Thymus (tissue), 11 donors: ENCODE measurements around the gene EXOC3L1. TPM values are rescaled to one million over a fixed set of nuclear protein-coding genes. Genes with fewer than 3 reads are reported as not detected.

Experiments
- DNase-seq, 9 donors: peaks; one replicate each; pipeline ENCODE4 v3.0.0-alpha.2; 2013; ENCODE audit warnings: low spot score in 9 of 9, low read depth in 6 of 9, missing footprints in 1 of 9
- H3K27ac ChIP-seq, 2 donors: one replicate each; pipeline ENCODE4 v1.5.1; 2013; ENCODE audit warnings: control low read depth in 1 of 2, low read depth in 1 of 2, low read length in 1 of 2, mild to moderate bottlenecking in 1 of 2, moderate library complexity in 1 of 2
- H3K27me3 ChIP-seq, 2 donors: one replicate each; pipeline ENCODE4 v1.5.1; 2013; ENCODE audit warnings: low read length in 1 of 2; ENCODE audit not compliant: control insufficient read depth in 2 of 2, insufficient read depth in 1 of 2
- H3K36me3 ChIP-seq, 2 donors: one replicate each; pipeline ENCODE4 v1.5.1; 2013; ENCODE audit warnings: low read length in 1 of 2, mild to moderate bottlenecking in 1 of 2, moderate library complexity in 1 of 2; ENCODE audit not compliant: control insufficient read depth in 2 of 2, insufficient read depth in 2 of 2
- H3K4me1 ChIP-seq, 2 donors: one replicate each; pipeline ENCODE4 v1.5.1; 2013; ENCODE audit warnings: low read length in 2 of 2; ENCODE audit not compliant: control insufficient read depth in 2 of 2, insufficient read depth in 2 of 2
- H3K4me3 ChIP-seq, 2 donors: one replicate each; pipeline ENCODE4 v1.5.1; 2013; ENCODE audit warnings: low read length in 2 of 2, control low read depth in 1 of 2, mild to moderate bottlenecking in 1 of 2
- H3K9me3 ChIP-seq, 2 donors: one replicate each; pipeline ENCODE4 v1.5.1; 2013; ENCODE audit warnings: low read length in 1 of 2, mild to moderate bottlenecking in 1 of 2; ENCODE audit not compliant: control insufficient read depth in 2 of 2, insufficient read depth in 1 of 2
- WGBS: extraction: QIAGEN DNeasy Blood & Tissue Kit; methylation state at CpG from one replicate; pipeline ENCODE4 v1.1.7; 2013; 5-methylcytosine and 5-hydroxymethylcytosine counted together
- polyA plus RNA-seq: library from polyadenylated mRNA; stranded (reverse); fragments of 200-250 nt; gene quantifications from one replicate; pipeline ENCODE4 v1.2.3, GENCODE V29; 2013
- total RNA-seq: library from RNA; stranded (reverse); fragments of 120-200 nt; gene quantifications from one replicate; pipeline ENCODE4 v1.2.4, GENCODE V29; 2013
- donor health status: healthy.

EXOC3L1 gene
- total and polyA plus RNA-seq, 2 donors: 0.57 to 2.2 TPM

DNA sequence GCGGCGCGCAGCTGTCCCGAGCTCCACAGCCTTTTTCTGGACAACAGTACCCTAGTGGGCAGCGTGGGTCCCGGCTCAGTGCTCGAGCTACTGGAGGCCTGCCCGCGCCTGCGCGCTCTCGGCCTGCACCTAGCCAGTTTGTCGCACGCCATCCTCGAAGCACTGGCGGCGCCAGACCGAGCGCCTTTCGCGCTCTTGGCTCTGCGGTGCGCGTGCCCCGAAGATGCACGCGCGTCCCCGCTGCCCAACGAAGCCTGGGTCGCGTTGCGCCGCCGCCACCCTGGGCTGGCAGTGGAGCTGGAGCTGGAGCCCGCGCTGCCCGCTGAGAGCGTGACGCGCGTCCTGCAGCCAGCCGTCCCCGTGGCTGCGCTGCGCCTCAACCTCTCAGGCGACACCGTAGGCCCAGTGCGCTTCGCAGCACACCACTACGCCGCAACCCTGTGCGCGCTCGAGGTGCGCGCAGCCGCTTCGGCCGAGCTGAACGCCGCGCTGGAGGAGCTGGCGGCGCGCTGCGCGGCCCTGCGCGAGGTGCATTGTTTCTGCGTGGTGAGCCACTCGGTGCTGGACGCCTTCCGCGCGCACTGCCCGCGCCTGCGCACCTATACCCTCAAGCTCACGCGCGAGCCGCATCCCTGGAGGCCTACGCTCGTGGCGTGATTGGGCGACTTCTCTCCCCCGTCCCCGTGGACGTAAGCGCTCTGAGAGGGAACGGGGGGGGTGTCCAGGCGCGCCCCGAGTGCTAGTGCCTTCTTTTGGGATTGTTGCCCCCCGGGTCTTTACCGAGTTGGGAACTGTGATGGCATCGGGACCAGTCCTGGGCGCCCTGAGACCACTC, 26.6 kb downstream of the EXOC3L1 start:
- DNase-seq: no peak
- Histone ChIP-seq H3K4me3 (peak overlapping the region in 1 of 2 donors; percentile 10), H3K9me3 (peaks cover 0 to 25% of the 10 kb centered on the region in 2 donors), H3K4me1 (peaks cover 17 to 52% of the 10 kb centered on the region in 2 donors), H3K27ac (no peak overlapping the region), H3K36me3 (peaks cover 0 to 3% of the 10 kb centered on the region in 2 donors), H3K27me3 (peaks cover 77 to 97% of the 10 kb centered on the region in 2 donors)
- WGBS: 2% methylated on average over 99 of the region's 99 CpGs

DNA sequence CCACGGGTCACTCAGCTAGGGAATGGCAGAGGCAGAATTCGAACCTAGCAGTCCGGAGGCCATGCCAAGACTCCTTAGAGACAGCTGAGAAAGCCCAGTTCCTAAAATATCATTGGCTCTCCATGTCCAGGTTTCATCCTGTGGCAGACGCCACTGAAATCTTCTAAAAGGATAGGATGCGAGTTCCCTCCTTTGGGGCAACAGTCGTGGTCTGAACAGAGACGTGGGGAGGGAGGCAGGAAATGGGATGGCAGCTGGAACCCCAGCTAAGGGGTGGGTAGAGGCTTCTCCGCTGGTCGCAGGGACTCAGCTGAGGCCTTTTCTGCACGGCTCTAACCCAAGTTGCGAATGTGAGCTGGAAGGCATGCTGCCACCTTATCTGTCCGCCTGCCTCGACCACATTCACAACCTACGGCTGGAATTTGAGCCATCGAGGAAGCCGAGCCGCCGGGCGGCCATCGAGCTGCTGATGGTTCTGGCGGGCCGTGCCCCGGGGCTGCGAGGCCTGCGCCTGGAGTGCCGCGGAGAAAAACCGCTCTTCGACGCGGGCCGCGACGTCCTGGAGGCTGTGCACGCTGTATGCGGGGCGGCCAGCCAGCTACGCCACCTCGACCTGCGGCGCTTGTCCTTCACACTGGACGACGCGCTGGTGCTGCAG, 27.3 kb downstream of the EXOC3L1 start:
- WGBS: 10% methylated on average over 44 of the region's 44 CpGs
- Histone ChIP-seq H3K27ac (no peak overlapping the region), H3K27me3 (peaks cover 70 to 96% of the 10 kb centered on the region in 2 donors), H3K9me3 (peaks cover 0 to 25% of the 10 kb centered on the region in 2 donors), H3K4me1 (peaks cover 19 to 57% of the 10 kb centered on the region in 2 donors), H3K36me3 (peaks cover 0 to 3% of the 10 kb centered on the region in 2 donors), H3K4me3 (peak overlapping the region in 1 of 2 donors; percentile 10)
- DNase-seq: no peak

DNA sequence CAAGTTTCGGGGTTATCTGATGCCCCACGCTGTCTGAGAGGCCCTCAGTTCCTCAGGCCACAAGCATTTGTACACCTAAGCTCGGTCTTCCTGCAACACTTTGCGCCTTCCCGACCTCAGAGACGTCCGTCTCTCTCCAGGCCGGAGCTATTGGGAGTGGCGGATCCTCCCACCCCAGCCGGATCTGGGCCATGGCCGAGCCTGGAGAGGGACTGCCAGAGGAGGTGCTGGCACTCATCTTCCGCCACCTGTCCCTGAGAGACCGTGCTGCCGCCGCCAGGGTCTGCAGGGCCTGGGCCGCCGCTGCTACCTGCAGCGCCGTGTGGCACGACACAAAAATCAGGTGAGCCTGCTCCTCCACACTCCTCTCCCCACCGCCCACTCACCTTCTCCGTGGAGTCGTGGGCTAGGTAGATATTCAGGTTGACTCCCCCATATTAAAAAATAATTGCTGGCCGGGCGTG, 28.3 kb downstream of the EXOC3L1 start:
- Histone ChIP-seq H3K27me3 (peaks cover 63 to 96% of the 10 kb centered on the region in 2 donors), H3K27ac (no peak overlapping the region), H3K36me3 (peaks cover 0 to 3% of the 10 kb centered on the region in 2 donors), H3K9me3 (peaks cover 0 to 21% of the 10 kb centered on the region in 2 donors), H3K4me3 (no peak overlapping the region), H3K4me1 (peaks cover 19 to 57% of the 10 kb centered on the region in 2 donors)
- no peak for DNase-seq
- 60% methylated on average over 25 of the region's 25 CpGs for WGBS

DNA sequence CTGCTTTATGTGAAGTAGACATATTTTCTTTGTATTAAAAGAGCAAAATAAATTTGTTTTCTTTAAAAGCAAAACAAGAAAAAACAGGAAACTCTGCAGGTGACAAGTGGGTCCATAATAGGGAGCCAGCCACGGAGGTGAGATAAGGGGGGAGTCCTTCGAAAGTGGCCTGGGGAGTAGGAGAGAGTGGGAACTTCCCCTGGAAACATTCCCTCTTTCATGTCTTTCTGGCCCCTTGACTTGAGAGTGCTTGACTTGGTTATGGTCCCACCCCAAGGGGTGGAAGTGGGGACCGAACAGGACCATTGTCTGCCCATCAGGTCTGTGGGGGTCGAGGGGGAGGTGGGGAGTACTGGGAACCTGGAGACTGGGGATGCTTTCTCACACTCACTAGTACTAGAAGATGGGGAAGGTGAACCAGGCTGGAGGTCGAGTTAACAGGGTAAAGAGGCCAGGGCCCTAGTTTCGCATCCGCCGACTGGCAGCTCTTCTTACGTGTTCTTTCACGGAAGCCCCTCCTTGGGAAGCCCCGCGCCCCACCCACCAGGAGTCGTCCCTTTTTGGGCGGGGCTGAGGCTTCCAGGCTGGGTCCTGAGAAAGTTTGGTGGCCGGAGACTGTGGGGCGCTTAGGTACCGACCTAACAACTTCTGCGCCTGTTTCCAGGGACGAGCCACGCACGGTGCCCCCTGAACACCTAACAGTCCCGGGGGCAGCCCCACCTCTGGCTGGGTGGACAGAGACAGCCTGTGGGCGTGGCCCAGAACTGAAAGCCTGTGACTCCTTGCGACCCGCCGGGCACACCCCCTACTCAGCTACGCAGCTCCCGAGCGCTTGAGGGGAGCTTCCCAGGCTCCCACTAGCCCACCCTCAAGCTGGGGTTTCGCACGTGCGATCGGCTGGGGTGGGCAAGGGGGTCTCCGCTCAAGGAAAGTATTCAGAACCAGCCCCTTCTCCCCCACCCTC, 31.0 kb downstream of the EXOC3L1 start:
- H3K9me3 ChIP-seq: peaks cover 0 to 16% of the 10 kb centered on the region in 2 donors
- H3K36me3 ChIP-seq: peaks cover 0 to 3% of the 10 kb centered on the region in 2 donors
- peaks cover 23 to 59% of the 10 kb centered on the region in 2 donors for H3K4me1 ChIP-seq
- H3K27ac ChIP-seq: peak overlapping the region; percentile 79 to 86
- 11% methylated on average over 34 of the region's 34 CpGs for WGBS
- peaks cover 54 to 96% of the 10 kb centered on the region in 2 donors for H3K27me3 ChIP-seq
- H3K4me3 ChIP-seq: peak overlapping the region; percentile 61 to 79
- DNase-seq: peak in 3 of 9 donors; percentile 43 to 77 (median 51)

DNA sequence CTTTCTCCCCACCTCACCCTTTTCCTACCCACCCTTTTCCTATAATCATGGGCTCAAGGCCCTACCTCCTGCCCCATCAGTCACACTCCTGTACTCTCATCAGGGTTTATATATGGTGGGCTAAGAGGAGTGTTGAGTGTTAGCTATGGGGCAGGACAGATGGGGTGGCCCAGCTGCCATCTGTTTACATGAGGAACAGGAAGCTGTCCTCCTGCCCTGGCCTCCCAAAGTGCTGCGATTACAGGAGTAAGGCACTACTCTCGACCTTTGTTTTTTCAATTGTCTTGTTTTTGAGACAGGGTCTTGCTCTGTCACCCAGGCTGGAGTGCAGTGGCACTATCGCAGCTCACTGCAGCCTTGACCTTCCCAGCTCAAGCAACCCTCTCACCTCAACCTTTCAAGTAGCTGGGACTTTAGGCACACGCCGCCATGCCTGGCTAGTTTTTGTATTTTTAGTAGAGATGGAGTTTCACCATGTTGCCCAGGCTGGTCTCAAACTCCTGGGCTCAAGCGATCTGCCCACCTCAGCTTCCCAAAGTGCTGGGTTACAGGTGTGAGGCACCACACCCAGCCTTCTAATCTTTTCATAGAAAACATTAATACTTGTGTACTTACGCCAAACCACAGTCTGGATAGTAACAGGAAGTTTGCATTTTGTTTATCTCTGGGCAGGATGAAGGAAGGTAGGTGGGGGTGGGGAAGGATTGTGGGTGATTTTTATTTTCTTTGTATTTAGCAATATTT, 31.9 kb downstream of the EXOC3L1 start:
- H3K36me3 ChIP-seq: peaks cover 0 to 3% of the 10 kb centered on the region in 2 donors
- 86% methylated on average over 7 of the region's 7 CpGs for WGBS
- peaks cover 0 to 14% of the 10 kb centered on the region in 2 donors for H3K9me3 ChIP-seq
- H3K27ac ChIP-seq: no peak overlapping the region
- no peak for DNase-seq
- no peak overlapping the region for H3K4me3 ChIP-seq
- H3K4me1 ChIP-seq: peaks cover 20 to 53% of the 10 kb centered on the region in 2 donors
- H3K27me3 ChIP-seq: peaks cover 45 to 96% of the 10 kb centered on the region in 2 donors

DNA sequence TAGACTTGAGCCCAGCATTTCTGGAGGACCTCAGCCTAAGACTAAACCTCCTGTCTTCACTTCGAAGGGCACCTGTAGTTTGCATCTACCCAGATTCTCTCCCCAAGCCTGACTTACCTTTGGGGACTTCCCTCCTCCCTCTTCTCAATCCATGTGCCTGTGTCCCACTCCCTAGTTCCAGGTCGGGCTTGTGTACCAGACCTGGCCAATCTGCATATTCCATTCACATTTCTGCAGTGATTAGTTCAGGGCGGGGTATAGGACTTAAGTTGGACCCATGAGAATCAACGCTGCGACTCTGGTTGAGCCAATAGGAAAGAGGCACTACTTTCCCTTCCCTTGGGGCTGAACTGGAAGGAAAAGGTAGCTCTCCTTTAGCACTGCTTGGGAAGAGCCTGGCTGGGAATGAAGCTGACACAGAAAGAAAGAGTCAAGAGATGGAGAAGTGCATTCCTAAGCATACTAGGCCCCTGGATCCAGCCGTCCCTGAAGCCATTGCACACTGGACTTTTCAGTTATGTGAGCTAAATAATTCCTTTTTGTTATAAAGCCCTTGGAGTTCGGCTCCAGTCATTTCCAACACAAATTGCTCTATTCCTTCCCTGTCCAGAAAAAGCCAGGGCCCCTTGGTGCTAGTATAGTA, 32.7 kb downstream of the EXOC3L1 start:
- Histone ChIP-seq H3K9me3 (peaks cover 0 to 11% of the 10 kb centered on the region in 2 donors), H3K4me3 (no peak overlapping the region), H3K4me1 (peaks cover 17 to 46% of the 10 kb centered on the region in 2 donors), H3K27me3 (peaks cover 42 to 96% of the 10 kb centered on the region in 2 donors), H3K36me3 (peaks cover 0 to 3% of the 10 kb centered on the region in 2 donors), H3K27ac (no peak overlapping the region)
- no peak for DNase-seq
- 91% methylated on average over 7 of the region's 7 CpGs for WGBS

DNA sequence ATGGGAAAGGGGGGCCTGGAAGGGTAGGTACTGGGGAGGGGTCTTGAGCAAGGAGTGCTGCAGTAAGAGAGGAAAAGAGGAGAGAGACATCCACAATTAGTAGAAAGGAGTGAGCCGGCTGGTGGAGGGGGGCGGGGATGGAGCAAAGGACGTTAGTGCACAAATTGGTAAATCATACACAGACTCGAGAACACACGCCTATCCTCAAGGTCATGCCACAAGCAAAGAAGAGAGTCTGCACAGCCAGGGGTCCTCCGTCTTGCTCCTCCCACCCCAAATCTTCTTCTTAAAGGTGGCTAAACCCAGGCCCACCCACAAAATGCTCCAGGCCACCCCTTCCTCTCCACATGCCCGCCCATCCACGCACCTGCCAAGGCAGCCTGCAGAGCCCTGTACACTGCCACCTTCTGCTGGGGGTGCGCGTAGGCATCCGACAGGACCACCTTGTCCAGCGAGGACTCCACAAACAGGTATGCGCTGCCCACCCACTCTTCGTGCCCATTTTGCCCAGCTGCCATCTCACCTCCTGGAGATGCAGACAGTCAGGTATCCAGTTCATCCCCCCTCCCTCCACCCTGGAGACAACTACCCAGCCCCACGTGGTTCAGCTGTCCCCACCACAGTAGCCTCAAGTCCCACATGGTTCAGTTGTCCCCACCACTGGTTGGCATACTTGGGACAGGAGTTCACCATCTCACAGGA, 33.6 kb downstream of the EXOC3L1 start:
- H3K36me3 ChIP-seq: peaks cover 0 to 3% of the 10 kb centered on the region in 2 donors
- peaks cover 39 to 96% of the 10 kb centered on the region in 2 donors for H3K27me3 ChIP-seq
- no peak overlapping the region for H3K4me3 ChIP-seq
- H3K9me3 ChIP-seq: peaks cover 0 to 7% of the 10 kb centered on the region in 2 donors
- peaks cover 17 to 41% of the 10 kb centered on the region in 2 donors for H3K4me1 ChIP-seq
- H3K27ac ChIP-seq: no peak overlapping the region
- no peak for DNase-seq
- 87% methylated on average over 15 of the region's 15 CpGs for WGBS
